Measurements from ENCODE around the gene MX1. TPM values are rescaled to one million over a fixed set of nuclear protein-coding genes. Genes with fewer than 3 reads are reported as not detected.

Gene MX1
- total RNA-seq, 1 donor from 2014 or later: 420 TPM

DNA sequence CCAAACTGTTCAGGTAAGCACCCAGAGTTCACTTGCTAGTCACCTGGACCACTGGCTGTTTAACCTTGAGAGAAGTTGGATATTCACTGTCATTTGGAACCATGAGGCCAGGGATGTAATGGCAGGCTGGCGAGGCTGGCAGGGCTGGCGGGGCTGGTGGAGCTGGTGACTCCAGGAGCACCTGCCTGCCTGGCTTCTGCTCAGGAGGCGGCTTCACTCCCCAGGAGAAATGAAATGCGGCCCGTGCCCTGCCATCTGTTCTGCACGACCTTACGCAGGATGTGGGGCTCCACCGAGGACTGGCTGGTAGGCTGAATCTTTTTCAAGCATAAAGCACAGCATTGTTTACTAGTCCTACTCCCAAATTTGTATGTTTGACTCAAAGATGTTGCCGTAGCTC is 22.7 kb upstream of the MX1 start:
- TF ChIP-seq, protein P1, sequence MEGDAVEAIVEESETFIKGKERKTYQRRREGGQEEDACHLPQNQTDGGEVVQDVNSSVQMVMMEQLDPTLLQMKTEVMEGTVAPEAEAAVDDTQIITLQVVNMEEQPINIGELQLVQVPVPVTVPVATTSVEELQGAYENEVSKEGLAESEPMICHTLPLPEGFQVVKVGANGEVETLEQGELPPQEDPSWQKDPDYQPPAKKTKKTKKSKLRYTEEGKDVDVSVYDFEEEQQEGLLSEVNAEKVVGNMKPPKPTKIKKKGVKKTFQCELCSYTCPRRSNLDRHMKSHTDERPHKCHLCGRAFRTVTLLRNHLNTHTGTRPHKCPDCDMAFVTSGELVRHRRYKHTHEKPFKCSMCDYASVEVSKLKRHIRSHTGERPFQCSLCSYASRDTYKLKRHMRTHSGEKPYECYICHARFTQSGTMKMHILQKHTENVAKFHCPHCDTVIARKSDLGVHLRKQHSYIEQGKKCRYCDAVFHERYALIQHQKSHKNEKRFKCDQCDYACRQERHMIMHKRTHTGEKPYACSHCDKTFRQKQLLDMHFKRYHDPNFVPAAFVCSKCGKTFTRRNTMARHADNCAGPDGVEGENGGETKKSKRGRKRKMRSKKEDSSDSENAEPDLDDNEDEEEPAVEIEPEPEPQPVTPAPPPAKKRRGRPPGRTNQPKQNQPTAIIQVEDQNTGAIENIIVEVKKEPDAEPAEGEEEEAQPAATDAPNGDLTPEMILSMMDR (IDR thresholded peaks at IDR 0.05; ENCODE audit: insufficient read depth, low read depth, low read length): no peak
- no peak for TF ChIP-seq EZH2 (IDR thresholded peaks at IDR 0.05; ENCODE audit: insufficient read depth, low read length)
- DNase-seq (ENCODE audit: low read depth): no peak
- H3K36me3 ChIP-seq (ENCODE audit: insufficient read depth, low read length): no peaks in the 10 kb centered on the region
- no peak overlapping the region for H3K27ac Mint-ChIP-seq (ENCODE audit: unreplicated experiment)
- peaks cover 6% of the 10 kb centered on the region for H3K9me3 Mint-ChIP-seq (ENCODE audit: unreplicated experiment)
- peaks cover 5% of the 10 kb centered on the region for H3K27me3 ChIP-seq (ENCODE audit: insufficient read depth, low read length)
- H3K79me2 ChIP-seq (ENCODE audit: insufficient read depth, low read length): no peaks in the 10 kb centered on the region
- H3K9me3 ChIP-seq (ENCODE audit: insufficient read depth, low read depth, low read length): no peaks in the 10 kb centered on the region
- no peak overlapping the region for H2AFZ ChIP-seq (ENCODE audit: low read depth, low read length)
- H3K4me3 Mint-ChIP-seq (ENCODE audit: unreplicated experiment): no peak overlapping the region
- peaks cover 23% of the 10 kb centered on the region for H3K27me3 Mint-ChIP-seq (ENCODE audit: low read depth, unreplicated experiment)
- no peak overlapping the region for H3K4me3 ChIP-seq (ENCODE audit: insufficient read depth, low read depth, low read length)
- no peak for FAIRE-seq
- peaks cover 25% of the 10 kb centered on the region for H3K36me3 Mint-ChIP-seq (ENCODE audit: low read depth, unreplicated experiment)
- no peak overlapping the region for H3K9ac ChIP-seq (ENCODE audit: low read length)
- no peaks in the 10 kb centered on the region for H3K4me1 Mint-ChIP-seq (ENCODE audit: low read depth, unreplicated experiment)
- H4K20me1 ChIP-seq (ENCODE audit: insufficient read depth, low read length): no peaks in the 10 kb centered on the region
- H3K4me2 ChIP-seq (ENCODE audit: low read length): no peak overlapping the region
- H3K4me1 ChIP-seq (ENCODE audit: insufficient read depth, low read length): no peaks in the 10 kb centered on the region
- H3K27ac ChIP-seq (ENCODE audit: low read depth, low read length): no peak overlapping the region

DNA sequence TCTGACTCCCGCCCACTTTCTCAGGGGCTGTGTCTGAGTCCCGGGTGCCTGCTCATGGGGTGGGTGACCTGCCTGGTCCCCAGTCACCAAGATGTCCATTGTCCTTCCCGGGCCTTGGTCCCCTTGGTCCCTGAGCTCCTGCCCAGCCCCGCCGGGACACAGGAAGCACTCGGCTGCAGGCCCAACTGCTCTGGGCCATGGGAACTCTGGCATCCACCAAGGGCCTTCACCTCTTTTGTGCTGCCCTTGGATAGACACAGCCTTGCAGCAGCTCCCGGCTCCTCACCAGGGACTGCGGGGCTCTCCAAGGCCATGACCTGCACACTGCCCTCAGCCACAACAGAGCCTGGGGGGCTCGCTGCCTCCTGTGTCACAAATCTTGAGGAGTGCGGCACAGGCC is 22.1 kb upstream of the MX1 start:
- Histone ChIP-seq H3K9ac (ENCODE audit: low read length) (no peak overlapping the region), H2AFZ (ENCODE audit: low read depth, low read length) (no peak overlapping the region), H3K4me3 (ENCODE audit: insufficient read depth, low read depth, low read length) (no peak overlapping the region), H3K36me3 (ENCODE audit: insufficient read depth, low read length) (no peaks in the 10 kb centered on the region), H4K20me1 (ENCODE audit: insufficient read depth, low read length) (no peaks in the 10 kb centered on the region), H3K4me1 (ENCODE audit: insufficient read depth, low read length) (no peaks in the 10 kb centered on the region), H3K27me3 (ENCODE audit: insufficient read depth, low read length) (peaks cover 8% of the 10 kb centered on the region), H3K79me2 (ENCODE audit: insufficient read depth, low read length) (no peaks in the 10 kb centered on the region), H3K27ac (ENCODE audit: low read depth, low read length) (no peak overlapping the region), H3K4me2 (ENCODE audit: low read length) (no peak overlapping the region), H3K9me3 (ENCODE audit: insufficient read depth, low read depth, low read length) (no peaks in the 10 kb centered on the region)
- TF ChIP-seq EZH2 (IDR thresholded peaks at IDR 0.05; ENCODE audit: insufficient read depth, low read length): no peak
- TF ChIP-seq, protein P1 (IDR thresholded peaks at IDR 0.05; ENCODE audit: insufficient read depth, low read depth, low read length): no peak
- Mint-ChIP-seq H3K9me3 (ENCODE audit: unreplicated experiment) (peaks cover 6% of the 10 kb centered on the region), H3K27me3 (ENCODE audit: low read depth, unreplicated experiment) (peaks cover 26% of the 10 kb centered on the region), H3K36me3 (ENCODE audit: low read depth, unreplicated experiment) (peaks cover 26% of the 10 kb centered on the region), H3K4me1 (ENCODE audit: low read depth, unreplicated experiment) (no peaks in the 10 kb centered on the region), H3K27ac (ENCODE audit: unreplicated experiment) (no peak overlapping the region), H3K4me3 (ENCODE audit: unreplicated experiment) (no peak overlapping the region)
- no peak for FAIRE-seq
- no peak for DNase-seq (ENCODE audit: low read depth)

DNA sequence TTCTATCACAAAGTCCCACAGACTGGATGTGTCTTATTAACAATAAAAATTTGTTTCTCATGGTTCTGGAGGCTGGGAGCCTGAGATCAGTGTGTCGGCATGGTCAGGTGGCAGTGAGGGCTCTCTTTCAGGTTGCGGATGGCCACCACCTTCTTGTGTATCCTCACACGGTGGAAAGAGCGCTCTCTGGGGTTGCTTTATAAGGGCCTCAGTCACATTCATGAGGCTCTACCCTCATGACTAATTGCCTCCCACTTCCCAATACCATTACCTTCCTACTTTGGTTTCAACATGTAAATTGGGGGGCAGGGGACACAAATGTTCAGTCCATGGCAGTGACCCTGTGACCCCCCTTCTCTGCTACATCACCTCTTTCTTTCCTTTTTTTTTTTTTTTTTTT is 20.7 kb upstream of the MX1 start:
- Histone ChIP-seq H3K9me3 (ENCODE audit: insufficient read depth, low read depth, low read length) (peaks cover 2% of the 10 kb centered on the region), H3K27ac (ENCODE audit: low read depth, low read length) (no peak overlapping the region), H3K4me1 (ENCODE audit: insufficient read depth, low read length) (no peaks in the 10 kb centered on the region), H4K20me1 (ENCODE audit: insufficient read depth, low read length) (no peaks in the 10 kb centered on the region), H3K36me3 (ENCODE audit: insufficient read depth, low read length) (no peaks in the 10 kb centered on the region), H3K27me3 (ENCODE audit: insufficient read depth, low read length) (peaks cover 8% of the 10 kb centered on the region), H3K4me2 (ENCODE audit: low read length) (no peak overlapping the region), H3K9ac (ENCODE audit: low read length) (no peak overlapping the region), H2AFZ (ENCODE audit: low read depth, low read length) (no peak overlapping the region), H3K4me3 (ENCODE audit: insufficient read depth, low read depth, low read length) (no peak overlapping the region), H3K79me2 (ENCODE audit: insufficient read depth, low read length) (no peaks in the 10 kb centered on the region)
- H3K4me3 Mint-ChIP-seq (ENCODE audit: unreplicated experiment): no peak overlapping the region
- peaks cover 30% of the 10 kb centered on the region for H3K36me3 Mint-ChIP-seq (ENCODE audit: low read depth, unreplicated experiment)
- TF ChIP-seq, protein P1 (IDR thresholded peaks at IDR 0.05; ENCODE audit: insufficient read depth, low read depth, low read length): no peak
- no peak for TF ChIP-seq EZH2 (IDR thresholded peaks at IDR 0.05; ENCODE audit: insufficient read depth, low read length)
- FAIRE-seq: no peak
- DNase-seq (ENCODE audit: low read depth): no peak
- H3K27ac Mint-ChIP-seq (ENCODE audit: unreplicated experiment): no peak overlapping the region
- H3K9me3 Mint-ChIP-seq (ENCODE audit: unreplicated experiment): peaks cover 7% of the 10 kb centered on the region
- peaks cover 16% of the 10 kb centered on the region for H3K27me3 Mint-ChIP-seq (ENCODE audit: low read depth, unreplicated experiment)
- H3K4me1 Mint-ChIP-seq (ENCODE audit: low read depth, unreplicated experiment): peaks cover 2% of the 10 kb centered on the region
